Caco-2 (cell line): Measurements from ENCODE around the gene APP. TPM values are rescaled to one million over a fixed set of nuclear protein-coding genes. Genes with fewer than 3 reads are reported as not detected.

Experiments used
- BruUV-seq: library from RNA; stranded (reverse); fragments of 400-500 nt; replicated peaks from 2 replicates; lab custom pipeline; 2021; lab: Mats Ljungman, UMichigan
- CTCF ChIA-PET: fragments of 300-600 bp; sonication (Branson Sonifier 250); formaldehyde crosslinking; loops from one replicate; lab custom pipeline; 2022; ENCODE audit warnings: antibody characterized with exemption; lab: Charles Lee
- POLR2A ChIA-PET: fragments of 300-600 bp; sonication (Branson Sonifier 250); formaldehyde crosslinking; loops from one replicate; lab custom pipeline; 2022; ENCODE audit warnings: antibody characterized with exemption; lab: Charles Lee
- DNase-seq, 2 experiments: peaks; one replicate each; pipeline versions ENCODE4 v3.0.0 to v3.0.0-alpha.2; 2020 to 2022
- H3K27me3 ChIP-seq: replicated peaks from 2 replicates; pipeline ENCODE4 v1.6.0; 2011; ENCODE audit warnings: low read length; ENCODE audit not compliant: control insufficient read depth, insufficient read depth
- H3K36me3 ChIP-seq: 2 replicates; pipeline ENCODE4 v1.5.1; 2011; ENCODE audit warnings: low read length; ENCODE audit not compliant: control insufficient read depth, insufficient read depth
- H3K4me1 ChIP-seq: fragments of 250-450 bp; sonication (Bioruptor Pico); 2 replicates; pipeline ENCODE4 v1.5.1; 2020; ENCODE audit warnings: mild to moderate bottlenecking
- H3K4me3 ChIP-seq: 2 replicates; pipeline ENCODE4 v1.5.1; 2011; ENCODE audit warnings: low read depth, mild to moderate bottlenecking, control low read depth, low read length
- H3K9me3 ChIP-seq: fragments of 250-450 bp; sonication (Bioruptor Pico); 2 replicates; pipeline ENCODE4 v1.5.1; 2020; ENCODE audit warnings: mild to moderate bottlenecking, moderate library complexity
- H3K27ac Mint-ChIP-seq: one replicate; pipeline ENCODE4 v1.8.0; 2022; ENCODE audit warnings: mixed read lengths; ENCODE audit not compliant: unreplicated experiment
- H3K27me3 Mint-ChIP-seq: one replicate; pipeline ENCODE4 v1.8.0; 2022; ENCODE audit warnings: mixed read lengths; ENCODE audit not compliant: insufficient read depth, unreplicated experiment
- H3K36me3 Mint-ChIP-seq: one replicate; pipeline ENCODE4 v1.8.0; 2022; ENCODE audit warnings: mild to moderate bottlenecking, mixed read lengths; ENCODE audit not compliant: insufficient read depth, unreplicated experiment
- H3K4me1 Mint-ChIP-seq: one replicate; pipeline ENCODE4 v1.8.0; 2022; ENCODE audit warnings: low read depth, mixed read lengths; ENCODE audit not compliant: unreplicated experiment
- H3K4me3 Mint-ChIP-seq: one replicate; pipeline ENCODE4 v1.8.0; 2022; ENCODE audit warnings: mild to moderate bottlenecking, moderate library complexity, mixed read lengths; ENCODE audit not compliant: unreplicated experiment
- H3K9me3 Mint-ChIP-seq: one replicate; pipeline ENCODE4 v1.8.0; 2022; ENCODE audit warnings: mixed read lengths; ENCODE audit not compliant: unreplicated experiment
- intact Hi-C: fragments of 100-400 bp; cut with micrococcal nuclease; formaldehyde crosslinking; loops from one replicate; pipeline ENCODE4 v1.10.0; 2022; ENCODE audit not compliant: unreplicated experiment
- total RNA-seq: library from RNA; stranded (reverse); gene quantifications from 2 replicates; pipeline ENCODE4 v1.2.3, GENCODE V29; 2022
- TF ChIP-seq, protein P1 (sequence below), 2 experiments: fragments of 200-600 bp in 1 of 2; IDR thresholded peaks; 1 replicate in 1 of 2; 2 replicates in 1 of 2; pipeline versions ENCODE4 v1.5.1 to v1.8.0; 2011 to 2022; ENCODE audit warnings: antibody characterized with exemption in 1 of 2, control low read depth in 1 of 2, inconsistent platforms in 1 of 2, low read depth in 1 of 2, low read length in 1 of 2, mild to moderate bottlenecking in 1 of 2, moderate library complexity in 1 of 2; ENCODE audit not compliant: insufficient read depth in 1 of 2, severe bottlenecking in 1 of 2, unreplicated experiment in 1 of 2

Gene APP
- total RNA-seq, 1 experiment from 2014 or later, result 331 TPM

DNA sequence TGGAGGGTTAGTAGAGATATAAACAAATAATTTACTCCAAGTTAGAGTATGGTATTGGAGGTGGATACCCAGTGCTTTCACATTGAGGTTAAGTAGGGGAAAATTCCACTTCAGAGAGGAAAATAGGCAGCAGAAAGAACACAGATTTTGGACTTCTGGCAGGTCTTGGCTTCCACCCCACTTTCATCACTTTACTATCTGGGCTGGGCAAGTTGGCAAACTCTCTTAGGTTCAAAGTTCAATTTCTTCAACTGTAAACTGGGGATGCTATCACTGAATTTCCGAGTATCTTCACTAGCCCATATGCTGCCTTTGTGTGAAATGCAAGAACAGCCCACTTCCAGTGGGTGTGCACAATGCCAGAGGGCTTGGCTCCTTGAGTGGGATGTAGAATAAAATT, 220.9 kb downstream of the APP start:
- H3K27me3 Mint-ChIP-seq, result no peaks in the 10 kb centered on the region
- no peaks in the 10 kb centered on the region for H3K9me3 ChIP-seq
- BruUV-seq, result no TSS peak
- H3K4me3 ChIP-seq, result no peak overlapping the region
- ChIA-PET POLR2A (no interaction called here), CTCF (no interaction called here)
- H3K4me3 Mint-ChIP-seq, result no peak overlapping the region
- DNase-seq, result no peak
- intact Hi-C loops, result no loop called here
- no peak overlapping the region for H3K27ac Mint-ChIP-seq
- H3K36me3 Mint-ChIP-seq, result peaks cover 41% of the 10 kb centered on the region
- H3K36me3 ChIP-seq, result peaks cover 2% of the 10 kb centered on the region; the same call in 1 of the 2 replicates
- peaks cover 5% of the 10 kb centered on the region for H3K4me1 Mint-ChIP-seq
- no peaks in the 10 kb centered on the region for H3K27me3 ChIP-seq
- H3K4me1 ChIP-seq, result no peaks in the 10 kb centered on the region
- TF ChIP-seq, protein P1, sequence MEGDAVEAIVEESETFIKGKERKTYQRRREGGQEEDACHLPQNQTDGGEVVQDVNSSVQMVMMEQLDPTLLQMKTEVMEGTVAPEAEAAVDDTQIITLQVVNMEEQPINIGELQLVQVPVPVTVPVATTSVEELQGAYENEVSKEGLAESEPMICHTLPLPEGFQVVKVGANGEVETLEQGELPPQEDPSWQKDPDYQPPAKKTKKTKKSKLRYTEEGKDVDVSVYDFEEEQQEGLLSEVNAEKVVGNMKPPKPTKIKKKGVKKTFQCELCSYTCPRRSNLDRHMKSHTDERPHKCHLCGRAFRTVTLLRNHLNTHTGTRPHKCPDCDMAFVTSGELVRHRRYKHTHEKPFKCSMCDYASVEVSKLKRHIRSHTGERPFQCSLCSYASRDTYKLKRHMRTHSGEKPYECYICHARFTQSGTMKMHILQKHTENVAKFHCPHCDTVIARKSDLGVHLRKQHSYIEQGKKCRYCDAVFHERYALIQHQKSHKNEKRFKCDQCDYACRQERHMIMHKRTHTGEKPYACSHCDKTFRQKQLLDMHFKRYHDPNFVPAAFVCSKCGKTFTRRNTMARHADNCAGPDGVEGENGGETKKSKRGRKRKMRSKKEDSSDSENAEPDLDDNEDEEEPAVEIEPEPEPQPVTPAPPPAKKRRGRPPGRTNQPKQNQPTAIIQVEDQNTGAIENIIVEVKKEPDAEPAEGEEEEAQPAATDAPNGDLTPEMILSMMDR (IDR thresholded peaks at IDR 0.05; ENCODE audit: insufficient read depth in 1 of 2, low read depth in 1 of 2, low read length in 1 of 2, severe bottlenecking in 1 of 2, unreplicated experiment in 1 of 2), result no peak
- no peaks in the 10 kb centered on the region for H3K9me3 Mint-ChIP-seq

GRCh38 chr21:25944672-25945213, 225.8 kb downstream of the APP start:
- no peaks in the 10 kb centered on the region for H3K9me3 ChIP-seq
- TF ChIP-seq, protein P1 (IDR thresholded peaks at IDR 0.05; ENCODE audit: insufficient read depth in 1 of 2, low read depth in 1 of 2, low read length in 1 of 2, severe bottlenecking in 1 of 2, unreplicated experiment in 1 of 2), result no peak
- Mint-ChIP-seq H3K4me1 (no peaks in the 10 kb centered on the region), H3K36me3 (peaks cover 28% of the 10 kb centered on the region), H3K4me3 (no peak overlapping the region), H3K27ac (no peak overlapping the region), H3K27me3 (no peaks in the 10 kb centered on the region), H3K9me3 (no peaks in the 10 kb centered on the region)
- no peak overlapping the region for H3K4me3 ChIP-seq
- ChIA-PET CTCF (no interaction called here), POLR2A (no interaction called here)
- intact Hi-C loops, result no loop called here
- no peaks in the 10 kb centered on the region for H3K4me1 ChIP-seq
- DNase-seq, result no peak
- no TSS peak for BruUV-seq
- H3K27me3 ChIP-seq, result no peaks in the 10 kb centered on the region
- H3K36me3 ChIP-seq, result peaks cover 2% of the 10 kb centered on the region; the same call in 1 of the 2 replicates

DNA sequence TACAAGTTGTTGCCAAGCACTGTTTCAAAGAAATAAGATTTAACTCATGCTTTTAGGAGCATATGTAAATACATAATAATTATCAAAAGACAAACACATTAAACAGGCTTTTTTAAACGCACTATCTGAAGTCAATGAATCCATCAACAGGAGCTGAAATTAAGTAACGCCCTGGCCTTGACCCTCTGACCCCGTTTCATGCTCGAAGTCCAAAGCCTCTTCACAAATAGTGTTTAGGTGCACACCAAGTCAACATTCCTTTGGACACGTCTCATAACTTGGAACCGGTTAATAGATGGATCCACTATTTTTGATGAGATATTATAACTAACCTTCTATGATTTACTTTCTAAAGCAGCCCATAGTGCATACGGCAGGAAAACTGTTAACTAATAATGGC, 226.5 kb downstream of the APP start:
- Histone ChIP-seq H3K36me3 (peaks cover 2% of the 10 kb centered on the region; the same call in 1 of the 2 replicates), H3K4me3 (no peak overlapping the region), H3K4me1 (no peaks in the 10 kb centered on the region), H3K27me3 (no peaks in the 10 kb centered on the region), H3K9me3 (no peaks in the 10 kb centered on the region)
- H3K27me3 Mint-ChIP-seq, result no peaks in the 10 kb centered on the region
- no peaks in the 10 kb centered on the region for H3K9me3 Mint-ChIP-seq
- no peak overlapping the region for H3K4me3 Mint-ChIP-seq
- no peaks in the 10 kb centered on the region for H3K4me1 Mint-ChIP-seq
- intact Hi-C loops, result no loop called here
- no TSS peak for BruUV-seq
- no peak for DNase-seq
- POLR2A ChIA-PET, result no interaction called here
- CTCF ChIA-PET, result no interaction called here
- H3K27ac Mint-ChIP-seq, result no peak overlapping the region
- H3K36me3 Mint-ChIP-seq, result peaks cover 28% of the 10 kb centered on the region
- TF ChIP-seq, protein P1 (IDR thresholded peaks at IDR 0.05; ENCODE audit: insufficient read depth in 1 of 2, low read depth in 1 of 2, low read length in 1 of 2, severe bottlenecking in 1 of 2, unreplicated experiment in 1 of 2), result no peak
